Kidney (tissue), 14 donors: Measurements from ENCODE around the gene DNAJC18. TPM values are rescaled to one million over a fixed set of nuclear protein-coding genes. Genes with fewer than 3 reads are reported as not detected.
"Not testable (repeated sequence)": the region's sequence is repeated elsewhere in the genome, so short reads cannot be mapped to it uniquely, and the experiment has no call there.

ENCODE experiments used
- DNase-seq, 5 donors: peaks; one replicate each; pipeline ENCODE4 v3.0.0-alpha.2; 2013 to 2020
- FAIRE-seq: peaks from 2 replicates; lab custom pipeline; 2012; peaks lifted over from hg19 to GRCh38; lab: Jason Lieb, UNC
- H3K27ac ChIP-seq, 2 donors: one replicate each; pipeline ENCODE4 v1.7.0; 2013; ENCODE audit warnings: low read depth in 2 of 2, low read length in 2 of 2, inconsistent platforms in 1 of 2
- H3K27me3 ChIP-seq: one replicate; pipeline ENCODE4 v1.7.1; 2013; ENCODE audit warnings: low read length, inconsistent platforms; ENCODE audit not compliant: control insufficient read depth, insufficient read depth
- H3K36me3 ChIP-seq, 3 donors: one replicate each; pipeline versions ENCODE4 v1.7.0 to v1.7.1; 2013; ENCODE audit warnings: low read length in 3 of 3, control low read depth in 1 of 3, inconsistent platforms in 1 of 3; ENCODE audit not compliant: insufficient read depth in 3 of 3, control insufficient read depth in 2 of 3
- H3K4me1 ChIP-seq, 3 donors: one replicate each; pipeline versions ENCODE4 v1.7.0 to v1.7.1; 2013; ENCODE audit warnings: low read length in 3 of 3, inconsistent platforms in 1 of 3, low read depth in 1 of 3; ENCODE audit not compliant: control insufficient read depth in 2 of 3, insufficient read depth in 2 of 3
- H3K4me3 ChIP-seq, 3 donors: one replicate each; pipeline versions ENCODE4 v1.7.0 to v1.8.1; 2013; ENCODE audit warnings: low read length in 3 of 3, control low read depth in 1 of 3, inconsistent platforms in 1 of 3
- H3K9ac ChIP-seq, 3 donors: one replicate each; pipeline versions ENCODE4 v1.7.0 to v1.7.1; 2013; ENCODE audit warnings: low read length in 3 of 3, control low read depth in 1 of 3, inconsistent platforms in 1 of 3
- H3K9me3 ChIP-seq, 3 donors: one replicate each; pipeline versions ENCODE4 v1.7.0 to v1.7.1; 2013; ENCODE audit warnings: low read length in 3 of 3, control low read depth in 1 of 3, inconsistent platforms in 1 of 3; ENCODE audit not compliant: control insufficient read depth in 2 of 3, insufficient read depth in 1 of 3
- CTCF ChIP-seq: IDR thresholded peaks from 3 replicates; pipeline ENCODE4 v1.5.1; 2012; ENCODE audit warnings: mild to moderate bottlenecking, moderate library complexity, borderline replicate concordance; ENCODE audit not compliant: insufficient read depth; ENCODE audit errors: extremely low read depth
- intact Hi-C: fragments of 100-400 bp; cut with DNase I; formaldehyde crosslinking; loops from one replicate; pipeline ENCODE4 v1.11.1; 2022
- polyA plus RNA-seq: library from polyadenylated mRNA; stranded (reverse); fragments of 350-450 nt; fragmentation: Illumina TruSeq; extraction: RNeasy Lipid Tissue Mini Kit (QIAGEN cat#74804); gene quantifications from one replicate; pipeline ENCODE4 v1.2.3, GENCODE V29; 2014; ENCODE audit warnings: low read depth, low replicate concordance; ENCODE audit not compliant: insufficient read depth
- total RNA-seq: library from RNA; stranded (reverse); fragmentation: NEBNext Ultra II Directional; extraction: Animal tissue kit (Norgen Biotek cat#: 25700); gene quantifications from one replicate; pipeline ENCODE4 v1.2.1, GENCODE V29; 2021
- donor health status: control.
- donor health status: control.
- donor health status: control.
- donor health status: control.
- donor health status: control.
- donor health status: DM: yes; HTN: yes; CAD: no.
- donor health status: Normal renal cell carcinoma (clear cell type).

The DNAJC18 gene
- total and polyA plus RNA-seq, 2 donors from 2014 or later = 3.9 to 13.7 TPM

- DNase-seq (no peak), FAIRE-seq (no peak)
- no peaks in the 10 kb centered on the region for H3K27me3 ChIP-seq
- H3K27ac ChIP-seq = no peak overlapping the region
- H3K4me3 ChIP-seq = no peak overlapping the region
- no peaks in the 10 kb centered on the region for H3K36me3 ChIP-seq
- no peaks in the 10 kb centered on the region for H3K9me3 ChIP-seq
- H3K4me1 ChIP-seq = peaks cover 0 to 39% (median 16%) of the 10 kb centered on the region in 3 donors
- intact Hi-C loops = no loop called here
- no peak for TF ChIP-seq CTCF
- no peak overlapping the region for H3K9ac ChIP-seq
These were observed 28.1 kb downstream of the DNAJC18 start for GRCh38 chr5:139410993-139411828.

GRCh38 chr5:139410121-139410992, 29.0 kb downstream of the DNAJC18 start:
- Histone ChIP-seq H3K27me3 (no peaks in the 10 kb centered on the region), H3K27ac (no peak overlapping the region), H3K4me3 (no peak overlapping the region), H3K4me1 (peaks cover 0 to 30% (median 13%) of the 10 kb centered on the region in 3 donors), H3K9ac (no peak overlapping the region), H3K36me3 (no peaks in the 10 kb centered on the region), H3K9me3 (no peaks in the 10 kb centered on the region)
- FAIRE-seq (no peak), DNase-seq (no peak)
- intact Hi-C loops = no loop called here
- no peak for TF ChIP-seq CTCF

GRCh38 chr5:139409116-139409515, 30.2 kb downstream of the DNAJC18 start:
- intact Hi-C loops, H3K9ac ChIP-seq: not testable (repeated sequence)

GRCh38 chr5:139408191-139408590, 31.1 kb downstream of the DNAJC18 start:
- H3K36me3 ChIP-seq = no peaks in the 10 kb centered on the region
- H3K4me3 ChIP-seq = no peak overlapping the region
- H3K9me3 ChIP-seq = no peaks in the 10 kb centered on the region
- H3K27ac ChIP-seq = no peak overlapping the region
- peaks cover 2 to 20% (median 10%) of the 10 kb centered on the region in 3 donors for H3K4me1 ChIP-seq
- no peak overlapping the region for H3K9ac ChIP-seq
- intact Hi-C loops = no loop called here
- FAIRE-seq (no peak), DNase-seq (no peak)
- H3K27me3 ChIP-seq = no peaks in the 10 kb centered on the region
- no peak for TF ChIP-seq CTCF

More at GRCh38 chr5:139409116-139409515, 30.2 kb downstream of the DNAJC18 start:
- not testable (repeated sequence) for FAIRE-seq, H3K27ac ChIP-seq, H3K27me3 ChIP-seq, DNase-seq, H3K9me3 ChIP-seq, H3K4me3 ChIP-seq, H3K36me3 ChIP-seq
- peaks cover 0 to 25% (median 9%) of the 10 kb centered on the region in 3 donors for H3K4me1 ChIP-seq
